PC-3 (cell line): Measurements from ENCODE around the gene REPS2. TPM values are rescaled to one million over a fixed set of nuclear protein-coding genes. Genes with fewer than 3 reads are reported as not detected.

Experiments used
- ATAC-seq: fragments of 200-7000 bp; cut with Tn5 transposase; 2 replicates; pipeline ENCODE4 v1.9.1; 2020; ENCODE audit warnings: mild to moderate bottlenecking, moderate library complexity
- BruUV-seq: library from RNA; stranded (reverse); fragments of 400-500 nt; replicated peaks from 2 replicates; lab custom pipeline; 2021; lab: Mats Ljungman, UMichigan
- CTCF ChIA-PET: fragments of 300-600 bp; sonication (Branson Sonifier 250); formaldehyde crosslinking; loops from one replicate; lab custom pipeline; 2022; ENCODE audit warnings: antibody characterized with exemption; lab: Charles Lee
- POLR2A ChIA-PET: fragments of 300-600 bp; sonication (Branson Sonifier 250); formaldehyde crosslinking; loops from one replicate; lab custom pipeline; 2022; ENCODE audit warnings: antibody characterized with exemption; ENCODE audit not compliant: unreplicated experiment; lab: Charles Lee
- DNase-seq: peaks from one replicate; pipeline ENCODE4 v3.0.0-alpha.2; 2015
- H2AFZ ChIP-seq: fragments of 300-600 bp; sonication (generic); 2 replicates; pipeline ENCODE4 v1.6.0; 2016; ENCODE audit warnings: antibody characterized with exemption, low read length
- H3F3A ChIP-seq: fragments of 300-600 bp; sonication (generic); one replicate; pipeline ENCODE4 v1.6.0; 2017; ENCODE audit warnings: antibody characterized with exemption, low read length, control low read depth, mild to moderate bottlenecking; ENCODE audit not compliant: unreplicated experiment
- H3K27ac ChIP-seq: fragments of 300-600 bp; sonication (generic); 2 replicates; pipeline ENCODE4 v1.5.1; 2016; ENCODE audit warnings: mild to moderate bottlenecking, low read length
- H3K27me3 ChIP-seq: fragments of 300-600 bp; sonication (generic); 2 replicates; pipeline ENCODE4 v1.6.1; 2016; ENCODE audit warnings: low read length, mixed read lengths
- H3K36me3 ChIP-seq: fragments of 300-600 bp; sonication (generic); 2 replicates; pipeline ENCODE4 v1.6.1; 2016; ENCODE audit warnings: low read depth, mixed run types, low read length, mixed read lengths
- H3K4me1 ChIP-seq: fragments of 300-600 bp; sonication (generic); 2 replicates; pipeline ENCODE4 v1.5.1; 2016; ENCODE audit warnings: low read length; ENCODE audit not compliant: insufficient read depth
- H3K4me2 ChIP-seq: fragments of 300-600 bp; sonication (generic); 2 replicates; pipeline ENCODE4 v1.6.0; 2016; ENCODE audit warnings: low read length
- H3K4me3 ChIP-seq: fragments of 300-600 bp; sonication (generic); 2 replicates; pipeline ENCODE4 v1.5.1; 2016; ENCODE audit warnings: mild to moderate bottlenecking, low read length, mixed read lengths
- H3K79me2 ChIP-seq: fragments of 300-600 bp; sonication (generic); 2 replicates; pipeline ENCODE4 v1.6.1; 2017; ENCODE audit warnings: low read length, mixed read lengths
- H3K9ac ChIP-seq: fragments of 300-600 bp; sonication (generic); 2 replicates; pipeline ENCODE4 v1.6.0; 2016; ENCODE audit warnings: mild to moderate bottlenecking, low read length
- H3K9me2 ChIP-seq: fragments of 300-600 bp; sonication (generic); replicated peaks from 2 replicates; pipeline ENCODE4 v1.6.1; 2016; ENCODE audit warnings: mixed run types, low read length, mixed read lengths
- H3K9me3 ChIP-seq: fragments of 300-600 bp; sonication (generic); 2 replicates; pipeline ENCODE4 v1.6.1; 2016; ENCODE audit warnings: low read length, mixed read lengths
- H4K20me1 ChIP-seq: fragments of 300-600 bp; sonication (generic); 2 replicates; pipeline ENCODE4 v1.6.1; 2016; ENCODE audit warnings: low read length, mixed read lengths
- EZH2 ChIP-seq: fragments of 300-600 bp; sonication (generic); IDR thresholded peaks from one replicate; pipeline ENCODE4 v1.6.1; 2017; ENCODE audit warnings: antibody characterized with exemption, mild to moderate bottlenecking, low read length; ENCODE audit not compliant: unreplicated experiment
- EZH2phosphoT487 ChIP-seq: fragments of 300-600 bp; sonication (generic); IDR thresholded peaks from 2 replicates; pipeline ENCODE4 v1.6.1; 2018; ENCODE audit warnings: mild to moderate bottlenecking, antibody characterized with exemption, low read length, borderline replicate concordance
- intact Hi-C: fragments of 100-400 bp; cut with micrococcal nuclease; formaldehyde crosslinking; loops from 2 replicates; pipeline ENCODE4 v1.9.0; 2023
- total RNA-seq: library from RNA; depleted of rRNA; stranded (reverse); fragments of >200 nt; gene quantifications from 2 replicates; pipeline ENCODE4 v1.2.3, GENCODE V29; 2014
- TF ChIP-seq, protein P1 (sequence below): fragments of 300-600 bp; sonication (generic); conservative IDR thresholded peaks from 2 replicates; pipeline ENCODE4 v1.5.1; 2017; ENCODE audit warnings: antibody characterized with exemption, low read depth, mild to moderate bottlenecking, low read length

The REPS2 gene
- total RNA-seq, 1 experiment from 2014 or later = 6.3 TPM

DNA sequence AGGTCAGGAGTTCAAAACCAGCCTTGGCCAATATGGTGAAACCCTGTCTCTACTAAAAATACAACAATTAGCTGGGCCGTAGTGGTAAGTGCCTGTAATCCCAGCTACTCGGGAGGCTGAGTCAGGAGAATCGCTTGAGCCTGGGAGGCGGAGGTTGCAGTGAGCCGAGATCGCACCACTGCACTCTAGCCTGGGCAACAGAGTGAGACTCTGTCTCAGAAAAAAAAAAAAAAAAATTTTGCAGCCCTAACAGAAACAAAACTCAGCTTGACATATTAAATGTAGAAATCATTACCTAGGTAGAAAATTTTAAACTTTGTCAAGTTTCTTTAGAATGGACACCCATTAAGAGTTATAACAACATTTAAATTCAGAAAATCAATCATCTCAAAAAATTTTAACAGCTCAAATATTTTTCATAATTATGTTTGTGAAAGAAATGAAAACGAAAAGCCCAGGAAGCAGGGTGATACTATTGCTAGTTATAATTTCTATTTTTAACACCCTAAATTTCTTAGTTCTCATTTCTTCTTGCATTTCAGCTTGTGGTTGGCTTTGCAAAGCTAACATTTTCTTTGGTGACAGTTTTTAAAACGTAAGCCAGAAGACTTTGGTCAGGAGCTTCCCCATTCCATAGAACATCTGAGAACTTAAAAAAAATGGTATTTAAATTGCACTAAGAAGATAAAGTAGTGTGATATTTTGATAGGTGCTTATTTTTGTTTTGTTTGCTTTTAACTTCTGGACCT lies 43.0 kb upstream of the REPS2 start:
- ChIA-PET CTCF (interaction anchor here (0.7 kb wide), 1 partner anchor 217 kb away, joined by 5 read pairs; no protein-coding TSS in a partner anchor), POLR2A (no interaction called here)
- DNase-seq (no peak), ATAC-seq (no peak)
- no peak overlapping the region for H3K9ac ChIP-seq
- H3K79me2 ChIP-seq = no peaks in the 10 kb centered on the region
- H3K4me1 ChIP-seq = no peaks in the 10 kb centered on the region
- no peaks in the 10 kb centered on the region for H3K9me2 ChIP-seq
- no peak overlapping the region for H3K4me3 ChIP-seq
- no TSS peak for BruUV-seq
- no peaks in the 10 kb centered on the region for H4K20me1 ChIP-seq
- H3K9me3 ChIP-seq = no peaks in the 10 kb centered on the region
- H3K36me3 ChIP-seq = no peaks in the 10 kb centered on the region
- no peaks in the 10 kb centered on the region for H3K27me3 ChIP-seq
- TF ChIP-seq, protein P1, sequence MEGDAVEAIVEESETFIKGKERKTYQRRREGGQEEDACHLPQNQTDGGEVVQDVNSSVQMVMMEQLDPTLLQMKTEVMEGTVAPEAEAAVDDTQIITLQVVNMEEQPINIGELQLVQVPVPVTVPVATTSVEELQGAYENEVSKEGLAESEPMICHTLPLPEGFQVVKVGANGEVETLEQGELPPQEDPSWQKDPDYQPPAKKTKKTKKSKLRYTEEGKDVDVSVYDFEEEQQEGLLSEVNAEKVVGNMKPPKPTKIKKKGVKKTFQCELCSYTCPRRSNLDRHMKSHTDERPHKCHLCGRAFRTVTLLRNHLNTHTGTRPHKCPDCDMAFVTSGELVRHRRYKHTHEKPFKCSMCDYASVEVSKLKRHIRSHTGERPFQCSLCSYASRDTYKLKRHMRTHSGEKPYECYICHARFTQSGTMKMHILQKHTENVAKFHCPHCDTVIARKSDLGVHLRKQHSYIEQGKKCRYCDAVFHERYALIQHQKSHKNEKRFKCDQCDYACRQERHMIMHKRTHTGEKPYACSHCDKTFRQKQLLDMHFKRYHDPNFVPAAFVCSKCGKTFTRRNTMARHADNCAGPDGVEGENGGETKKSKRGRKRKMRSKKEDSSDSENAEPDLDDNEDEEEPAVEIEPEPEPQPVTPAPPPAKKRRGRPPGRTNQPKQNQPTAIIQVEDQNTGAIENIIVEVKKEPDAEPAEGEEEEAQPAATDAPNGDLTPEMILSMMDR = no peak
- TF ChIP-seq EZH2phosphoT487 = no peak
- TF ChIP-seq EZH2 = no peak
- intact Hi-C loops = no loop called here
- H3F3A ChIP-seq = no peaks in the 10 kb centered on the region
- no peak overlapping the region for H2AFZ ChIP-seq
- no peak overlapping the region for H3K4me2 ChIP-seq
- H3K27ac ChIP-seq = no peak overlapping the region

DNA sequence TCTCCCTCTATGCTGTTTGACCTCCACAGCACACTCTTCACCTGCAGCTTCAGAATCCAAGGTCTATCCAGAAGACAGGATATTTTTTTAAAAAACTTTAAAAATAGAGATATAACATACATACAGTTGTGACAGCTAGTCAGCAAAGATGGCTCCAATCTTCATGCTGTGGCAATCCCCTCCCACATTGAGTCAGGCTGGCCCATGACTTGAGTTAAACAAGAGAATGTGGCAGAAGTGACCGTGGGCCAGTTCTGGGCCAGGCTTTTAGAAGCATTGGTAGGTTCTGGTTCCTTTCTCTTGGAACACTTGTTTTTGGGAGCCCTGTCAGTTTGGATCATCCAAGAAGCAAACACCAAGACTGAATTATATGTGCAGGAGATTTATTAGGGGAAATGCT lies 36.1 kb upstream of the REPS2 start:
- BruUV-seq = no TSS peak
- H4K20me1 ChIP-seq = no peaks in the 10 kb centered on the region
- H3K9me3 ChIP-seq = no peaks in the 10 kb centered on the region
- ChIA-PET CTCF (no interaction called here), POLR2A (no interaction called here)
- no peaks in the 10 kb centered on the region for H3K4me1 ChIP-seq
- H3K9ac ChIP-seq = no peak overlapping the region
- H3K4me2 ChIP-seq = no peak overlapping the region
- TF ChIP-seq, protein P1 = no peak
- TF ChIP-seq EZH2 (no peak), EZH2phosphoT487 (no peak)
- no peaks in the 10 kb centered on the region for H3K36me3 ChIP-seq
- no peaks in the 10 kb centered on the region for H3K27me3 ChIP-seq
- intact Hi-C loops = no loop called here
- DNase-seq = no peak
- no peak for ATAC-seq
- no peaks in the 10 kb centered on the region for H3F3A ChIP-seq
- H3K27ac ChIP-seq = no peak overlapping the region
- H3K4me3 ChIP-seq = no peak overlapping the region
- no peaks in the 10 kb centered on the region for H3K9me2 ChIP-seq
- H3K79me2 ChIP-seq = no peaks in the 10 kb centered on the region
- H2AFZ ChIP-seq = no peak overlapping the region

DNA sequence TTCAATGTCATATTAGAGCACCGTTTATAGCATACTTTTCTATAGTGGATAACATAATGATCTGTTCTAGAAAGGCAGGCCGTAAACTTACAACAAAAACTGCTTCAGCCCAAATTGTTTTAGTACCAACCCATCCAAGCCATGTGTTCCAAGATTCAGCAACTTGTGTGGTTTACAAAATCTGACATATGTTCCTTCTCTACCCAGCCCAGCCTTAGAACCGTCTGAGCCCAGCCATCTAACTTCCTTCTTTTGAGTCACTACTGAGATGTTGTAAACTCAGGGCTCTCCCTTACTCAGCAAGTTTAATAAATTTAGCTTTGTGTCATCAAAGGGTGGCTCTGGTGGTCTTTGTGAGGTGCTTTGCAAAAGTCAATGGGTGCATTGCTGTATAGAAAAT lies 32.4 kb upstream of the REPS2 start:
- intact Hi-C loops = no loop called here
- H3K36me3 ChIP-seq = no peaks in the 10 kb centered on the region
- TF ChIP-seq, protein P1 = no peak
- TF ChIP-seq EZH2phosphoT487 = no peak
- TF ChIP-seq EZH2 = no peak
- H3K9ac ChIP-seq = no peak overlapping the region
- no peak overlapping the region for H2AFZ ChIP-seq
- ATAC-seq = no peak
- no peaks in the 10 kb centered on the region for H4K20me1 ChIP-seq
- H3K4me3 ChIP-seq = no peak overlapping the region
- no peak overlapping the region for H3K27ac ChIP-seq
- no peaks in the 10 kb centered on the region for H3K9me2 ChIP-seq
- no peak for DNase-seq
- no peaks in the 10 kb centered on the region for H3K9me3 ChIP-seq
- ChIA-PET CTCF (no interaction called here), POLR2A (no interaction called here)
- no peaks in the 10 kb centered on the region for H3F3A ChIP-seq
- no peaks in the 10 kb centered on the region for H3K79me2 ChIP-seq
- no peaks in the 10 kb centered on the region for H3K4me1 ChIP-seq
- BruUV-seq = no TSS peak
- no peak overlapping the region for H3K4me2 ChIP-seq
- H3K27me3 ChIP-seq = no peaks in the 10 kb centered on the region
